ENCODE measurements around the gene MUC15. TPM values are rescaled to one million over a fixed set of nuclear protein-coding genes. Genes with fewer than 3 reads are reported as not detected.

Gene MUC15
- total RNA-seq, 1 donor from 2014 or later, result not detected

GRCh38 chr11:26575946-26576345, 3.9 kb upstream of the MUC15 start:
- no peak for DNase-seq (ENCODE audit: low read depth, low spot score)

DNA sequence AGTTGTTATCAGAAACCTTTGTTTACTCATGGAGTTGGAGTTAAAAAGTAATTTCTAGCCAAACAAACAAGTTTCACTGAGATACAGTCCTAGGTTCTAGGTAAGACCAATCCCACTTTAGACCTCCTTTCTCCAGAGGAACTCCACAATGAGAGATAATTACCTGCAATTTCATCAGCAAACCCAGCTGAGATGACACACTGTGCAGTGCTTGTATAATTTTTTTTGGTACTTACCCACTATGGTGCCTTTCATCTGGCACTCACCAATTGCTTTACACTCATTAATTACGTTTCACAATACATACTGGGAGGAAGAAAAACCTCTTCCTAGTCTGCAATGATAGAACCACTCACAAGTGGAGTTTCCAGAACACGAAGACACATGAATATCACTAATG, 1.8 kb upstream of the MUC15 start:
- no peak for DNase-seq (ENCODE audit: low read depth, low spot score)

DNA sequence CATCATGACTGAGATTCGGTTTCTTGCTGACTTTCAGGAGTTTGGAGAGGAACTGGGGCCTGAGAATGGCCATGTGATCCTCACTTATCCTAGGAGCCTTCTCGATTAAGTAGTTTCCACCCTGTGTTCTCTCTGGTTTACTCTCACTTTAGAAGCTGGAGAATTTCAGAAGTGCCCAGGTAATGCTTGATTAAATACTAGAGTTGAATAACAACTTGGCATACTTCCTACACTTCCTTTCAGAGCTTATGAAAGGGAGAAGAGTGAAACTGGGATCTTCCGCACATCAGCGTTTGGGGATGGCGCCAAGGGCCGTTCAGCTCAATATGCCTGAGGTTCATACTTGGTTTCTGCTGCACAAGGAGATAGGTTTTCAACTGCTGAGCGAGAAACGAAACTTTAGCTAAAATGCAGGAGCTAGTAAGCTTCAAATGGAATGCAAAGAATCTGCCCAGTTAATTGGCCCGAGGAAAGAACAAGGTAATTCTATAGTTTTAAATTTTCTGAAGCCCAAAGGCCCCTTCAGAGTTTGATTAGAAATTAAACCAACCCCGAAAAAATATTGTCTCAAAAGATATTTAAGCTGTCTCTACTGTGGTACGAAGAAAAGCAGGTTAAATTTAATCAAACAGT, 823 bp upstream of the MUC15 start:
- no peak for DNase-seq (ENCODE audit: low read depth, low spot score)

DNA sequence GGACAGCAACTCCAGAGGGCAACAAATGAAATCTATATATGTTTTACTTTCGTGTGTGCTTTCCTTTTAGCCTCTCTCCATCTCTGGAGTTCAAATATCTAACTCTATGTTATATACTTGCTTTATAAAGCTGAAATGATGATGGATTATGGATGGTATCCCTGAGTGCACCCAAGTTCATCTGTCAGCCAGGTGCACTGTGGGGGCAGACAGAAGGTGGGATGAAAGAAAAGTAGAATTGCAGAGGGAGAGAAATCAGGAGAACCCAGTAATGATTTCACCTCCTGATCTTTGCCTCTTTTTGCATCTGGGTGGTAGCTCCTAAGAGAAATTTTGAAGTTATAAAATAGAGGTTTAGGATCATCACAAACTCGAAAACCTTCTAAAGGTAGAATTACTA, 2.4 kb downstream of the MUC15 start:
- DNase-seq (ENCODE audit: low read depth, low spot score), result no peak

- DNase-seq (ENCODE audit: low read depth, low spot score), result no peak
Observed at GRCh38 chr11:26558190-26558589, 13.9 kb downstream of the MUC15 start.

- no peak for DNase-seq (ENCODE audit: low read depth, low spot score)
Observed at GRCh38 chr11:26557666-26558065, 14.4 kb downstream of the MUC15 start.

DNA sequence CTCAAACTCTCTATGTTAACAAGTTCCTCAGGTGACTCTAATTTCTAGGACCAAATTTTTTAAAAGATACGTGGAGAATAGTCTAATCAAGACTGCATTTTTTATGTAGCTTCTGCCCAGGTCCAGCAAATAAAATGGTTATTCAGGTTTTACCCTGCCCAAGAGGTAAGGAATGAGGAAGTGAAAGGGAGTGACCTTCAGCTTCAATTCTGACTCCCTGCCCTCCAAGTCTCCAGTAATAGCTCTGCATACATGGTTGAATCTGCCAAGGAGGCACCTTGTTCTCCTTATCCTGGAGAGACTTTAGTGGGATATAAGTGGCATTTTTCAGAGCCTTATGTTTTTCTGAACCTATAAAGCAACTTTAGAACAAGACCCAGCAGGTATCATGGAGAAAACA, 15.5 kb downstream of the MUC15 start:
- DNase-seq (ENCODE audit: low read depth, low spot score), result no peak

DNA sequence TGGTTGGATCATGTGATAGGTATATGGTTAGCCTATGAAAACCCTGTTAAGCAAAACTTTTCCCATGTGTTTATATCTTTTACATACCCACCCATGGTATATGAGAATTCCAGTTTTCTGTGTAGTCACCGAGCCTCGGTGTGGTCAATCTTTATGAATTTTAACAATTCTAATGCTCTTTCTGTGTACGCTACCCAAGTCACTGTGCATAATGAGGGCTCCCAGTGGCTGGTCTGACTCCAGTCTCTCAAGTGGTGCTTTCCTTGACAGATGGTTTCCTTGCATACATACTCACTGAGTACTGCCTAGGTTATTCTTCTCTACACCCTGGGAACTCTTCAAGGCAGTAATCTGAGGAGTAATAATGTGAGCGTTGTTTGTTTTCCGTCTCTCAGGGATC, 17.6 kb downstream of the MUC15 start:
- no peak for DNase-seq (ENCODE audit: low read depth, low spot score)

DNA sequence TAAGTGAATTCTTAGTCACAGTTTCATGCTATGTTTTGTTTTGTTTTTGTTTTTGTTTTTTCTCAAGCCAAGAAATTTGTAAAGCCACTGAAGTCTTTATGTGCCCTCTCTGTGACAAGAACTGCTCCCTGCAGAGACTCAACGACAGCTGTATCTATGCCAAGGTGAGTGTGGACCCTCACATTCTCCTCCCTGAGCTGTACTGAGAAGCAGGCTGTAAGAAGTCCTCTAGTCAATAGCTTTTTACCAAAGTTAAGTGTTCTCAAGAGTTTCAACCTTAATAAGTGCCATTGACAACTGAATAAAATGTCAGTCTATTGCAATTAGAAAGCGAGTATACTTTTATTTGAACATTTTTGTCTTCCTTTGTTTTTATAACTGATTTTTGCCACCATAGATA, 18.9 kb downstream of the MUC15 start:
- no peak for DNase-seq (ENCODE audit: low read depth, low spot score)

GRCh38 chr11:26551186-26551801, 20.8 kb downstream of the MUC15 start:
- DNase-seq (ENCODE audit: low read depth, low spot score), result no peak

GRCh38 chr11:26550022-26550421, 22.0 kb downstream of the MUC15 start:
- DNase-seq (ENCODE audit: low read depth, low spot score), result no peak

- no peak for DNase-seq (ENCODE audit: low read depth, low spot score)
Observed at GRCh38 chr11:26549176-26549575, 22.9 kb downstream of the MUC15 start.

GRCh38 chr11:26541870-26542269, 30.2 kb downstream of the MUC15 start:
- no peak for DNase-seq (ENCODE audit: low read depth, low spot score)

DNA sequence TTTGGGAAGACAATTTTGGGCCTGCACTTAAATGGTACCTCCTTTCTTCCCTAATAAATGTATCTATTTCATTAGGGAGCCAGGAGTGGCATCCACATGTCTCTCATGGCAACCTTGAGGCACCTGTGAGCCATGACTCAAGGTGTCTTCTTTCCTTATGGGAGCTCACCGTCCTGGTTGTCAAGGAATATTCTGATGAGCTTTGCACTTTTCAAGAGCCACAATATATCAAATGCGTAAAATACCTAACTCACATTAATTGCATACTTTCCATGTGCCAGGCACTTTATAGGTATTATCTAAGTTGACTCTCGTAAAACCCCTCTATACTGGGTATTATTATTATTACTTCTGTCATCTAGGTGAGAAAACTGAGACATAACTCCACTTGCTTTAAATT, 32.5 kb downstream of the MUC15 start:
- DNase-seq (ENCODE audit: low read depth, low spot score), result no peak

GRCh38 chr11:26537341-26537740, 34.7 kb downstream of the MUC15 start:
- DNase-seq (ENCODE audit: low read depth, low spot score), result no peak

- no peak for DNase-seq (ENCODE audit: low read depth, low spot score)
Observed at GRCh38 chr11:26527685-26528084, 44.4 kb downstream of the MUC15 start.

- no peak for DNase-seq (ENCODE audit: low read depth, low spot score)
Observed at GRCh38 chr11:26522912-26523610, 49.0 kb downstream of the MUC15 start.

- no peak for DNase-seq (ENCODE audit: low read depth, low spot score)
Observed at GRCh38 chr11:26519469-26519868, 52.6 kb downstream of the MUC15 start.

DNA sequence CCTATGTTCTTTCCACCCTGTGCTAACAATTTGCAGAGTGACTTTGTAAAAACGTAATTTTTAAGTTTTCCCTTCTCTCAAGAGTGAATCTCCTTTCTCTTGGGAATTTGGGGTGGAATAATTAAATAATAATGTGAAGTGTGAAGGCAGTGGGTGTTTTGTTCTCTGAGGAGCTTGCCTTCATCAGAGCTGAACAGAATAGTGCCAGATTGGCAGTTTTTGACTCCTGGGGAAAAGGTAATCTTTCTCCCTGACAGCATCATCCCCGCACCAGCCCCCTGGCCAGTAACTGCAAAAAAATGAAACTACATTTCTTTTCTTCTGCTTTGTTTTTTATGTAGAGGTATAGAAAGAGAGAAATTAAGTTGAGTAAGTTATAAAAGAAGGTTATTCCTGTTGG, 59.9 kb downstream of the MUC15 start:
- DNase-seq (ENCODE audit: low read depth, low spot score), result no peak

- no peak for DNase-seq (ENCODE audit: low read depth, low spot score)
Observed at GRCh38 chr11:26510756-26511155, 61.3 kb downstream of the MUC15 start.

DNA sequence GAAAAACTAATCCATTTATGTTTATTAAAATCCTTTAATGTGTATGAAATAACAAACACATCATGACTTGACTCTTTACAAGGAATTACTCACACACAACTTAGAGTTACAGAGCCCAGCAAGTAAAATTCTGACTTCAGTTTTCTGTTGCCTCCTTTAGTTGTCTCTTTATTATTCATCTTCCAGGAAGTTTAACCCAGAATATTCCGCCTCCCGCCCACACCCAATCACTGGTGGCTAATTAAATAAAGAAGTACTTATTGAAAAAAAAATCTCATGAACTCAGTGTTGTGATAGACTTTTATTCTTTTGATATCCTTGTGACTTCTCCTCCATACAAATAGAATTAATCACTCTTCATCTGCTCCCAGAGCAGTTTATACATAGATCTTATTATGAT, 61.9 kb downstream of the MUC15 start:
- DNase-seq (ENCODE audit: low read depth, low spot score), result no peak
